Ovary (tissue), 3 donors: ENCODE measurements around the gene ARAP1.

ENCODE experiments used
- POLR2A ChIP-seq: fragments of 450-650 bp; IDR thresholded peaks from one replicate; pipeline ENCODE4 v1.6.1; 2017; ENCODE audit warnings: antibody characterized with exemption, mild to moderate bottlenecking, moderate library complexity
- TF ChIP-seq, protein P1 (sequence below), 3 donors: fragments of 450-650 bp in 2 of 3; fragments of 200-600 bp in 1 of 3; IDR thresholded peaks; one replicate each; pipeline versions ENCODE4 v1.5.1 to v1.8.0; 2016 to 2022; ENCODE audit warnings: antibody characterized with exemption in 3 of 3, mild to moderate bottlenecking in 1 of 3
- donor health status: DM: no; HTN: no; CAD: no.

- TF ChIP-seq POLR2A, result no peak
- TF ChIP-seq, protein P1, sequence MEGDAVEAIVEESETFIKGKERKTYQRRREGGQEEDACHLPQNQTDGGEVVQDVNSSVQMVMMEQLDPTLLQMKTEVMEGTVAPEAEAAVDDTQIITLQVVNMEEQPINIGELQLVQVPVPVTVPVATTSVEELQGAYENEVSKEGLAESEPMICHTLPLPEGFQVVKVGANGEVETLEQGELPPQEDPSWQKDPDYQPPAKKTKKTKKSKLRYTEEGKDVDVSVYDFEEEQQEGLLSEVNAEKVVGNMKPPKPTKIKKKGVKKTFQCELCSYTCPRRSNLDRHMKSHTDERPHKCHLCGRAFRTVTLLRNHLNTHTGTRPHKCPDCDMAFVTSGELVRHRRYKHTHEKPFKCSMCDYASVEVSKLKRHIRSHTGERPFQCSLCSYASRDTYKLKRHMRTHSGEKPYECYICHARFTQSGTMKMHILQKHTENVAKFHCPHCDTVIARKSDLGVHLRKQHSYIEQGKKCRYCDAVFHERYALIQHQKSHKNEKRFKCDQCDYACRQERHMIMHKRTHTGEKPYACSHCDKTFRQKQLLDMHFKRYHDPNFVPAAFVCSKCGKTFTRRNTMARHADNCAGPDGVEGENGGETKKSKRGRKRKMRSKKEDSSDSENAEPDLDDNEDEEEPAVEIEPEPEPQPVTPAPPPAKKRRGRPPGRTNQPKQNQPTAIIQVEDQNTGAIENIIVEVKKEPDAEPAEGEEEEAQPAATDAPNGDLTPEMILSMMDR (IDR thresholded peaks at IDR 0.05), result no peak
These were observed 34.4 kb upstream of the ARAP1 start for GRCh38 chr11:72786305-72787215.
